Natural killer cell (primary cell): Measurements from ENCODE around the gene GLE1. TPM values are rescaled to one million over a fixed set of nuclear protein-coding genes. Genes with fewer than 3 reads are reported as not detected.
A peak's percentile ranks its signal among the peaks of the same experiment; 100 is the strongest.
"Not testable (repeated sequence)": the region's sequence is repeated elsewhere in the genome, so short reads cannot be mapped to it uniquely, and the experiment has no call there.

ENCODE experiments used
- ATAC-seq, 3 donors: fragments of 150-1000 bp in 2 of 3; fragments of 200-7000 bp in 1 of 3; cut with Tn5 transposase; 1 replicate in 1 of 3; 2 replicates in 2 of 3; pipeline ENCODE4 v1.10.0; 2021; ENCODE audit warnings: mild to moderate bottlenecking in 2 of 3, moderate library complexity in 2 of 3
- DNase-seq, 2 donors: peaks; one replicate each; pipeline versions ENCODE4 v3.0.0 to v3.0.0-alpha.2; 2013 to 2021; ENCODE audit warnings: mixed read lengths in 1 of 2
- H3K27ac ChIP-seq: one replicate; pipeline ENCODE4 v1.5.1; 2013; ENCODE audit warnings: mild to moderate bottlenecking, low read length
- H3K27me3 ChIP-seq: one replicate; pipeline ENCODE4 v1.6.1; 2013; ENCODE audit warnings: low read length; ENCODE audit not compliant: control insufficient read depth, insufficient read depth
- H3K36me3 ChIP-seq: one replicate; pipeline ENCODE4 v1.6.1; 2013; ENCODE audit warnings: low read length; ENCODE audit not compliant: control insufficient read depth, insufficient read depth
- H3K4me1 ChIP-seq: one replicate; pipeline ENCODE4 v1.6.1; 2013; ENCODE audit warnings: low read length; ENCODE audit not compliant: control insufficient read depth, insufficient read depth
- H3K4me3 ChIP-seq: one replicate; pipeline ENCODE4 v1.5.1; 2013; ENCODE audit warnings: low read length
- H3K9me3 ChIP-seq: one replicate; pipeline ENCODE4 v1.6.1; 2013; ENCODE audit warnings: low read length; ENCODE audit not compliant: control insufficient read depth, insufficient read depth
- H3K27ac Mint-ChIP-seq, 2 donors: one replicate each; pipeline ENCODE4 v1.8.0; 2022; ENCODE audit warnings: mild to moderate bottlenecking in 2 of 2, mixed read lengths in 2 of 2, moderate library complexity in 1 of 2
- H3K27me3 Mint-ChIP-seq, 2 donors: one replicate each; pipeline ENCODE4 v1.8.0; 2022; ENCODE audit warnings: low read depth in 2 of 2, mixed read lengths in 2 of 2
- H3K36me3 Mint-ChIP-seq: one replicate; pipeline ENCODE4 v1.8.0; 2022; ENCODE audit warnings: mixed read lengths
- H3K4me1 Mint-ChIP-seq, 2 donors: one replicate each; pipeline ENCODE4 v1.8.0; 2022; ENCODE audit warnings: mixed read lengths in 2 of 2
- H3K4me3 Mint-ChIP-seq: one replicate; pipeline ENCODE4 v1.8.0; 2022; ENCODE audit warnings: mild to moderate bottlenecking, moderate library complexity, mixed read lengths
- H3K9me3 Mint-ChIP-seq, 2 donors: one replicate each; pipeline ENCODE4 v1.8.0; 2022; ENCODE audit warnings: mixed read lengths in 2 of 2
- CTCF ChIP-seq: fragments of 200-600 bp; IDR thresholded peaks from one replicate; pipeline ENCODE4 v1.8.0; 2022; ENCODE audit warnings: antibody characterized with exemption
- WGBS: methylation state at CpG from one replicate; pipeline ENCODE4 v1.1.7; 2013; ENCODE audit warnings: missing lambda C conversion rate; ENCODE audit not compliant: insufficient coverage; 5-methylcytosine and 5-hydroxymethylcytosine counted together
- intact Hi-C: fragments of 100-400 bp; cut with micrococcal nuclease; formaldehyde crosslinking; loops from one replicate; pipeline ENCODE4 v1.14.2; 2022
- total RNA-seq, 4 donors: library from RNA; stranded (reverse); fragments of 120-200 nt in 1 of 4; gene quantifications; one replicate each; pipeline versions ENCODE4 v1.2.3 to v1.2.4, GENCODE V29; 2013 to 2022

The GLE1 gene
- total RNA-seq, 3 donors from 2014 or later (not counting 1 experiment from before 2014, with no cell fraction given), result 21.2 to 33.3 (median 23.3) TPM

GRCh38 chr9:128498911-128499310 is 5.6 kb upstream of the GLE1 start:
- no peak for TF ChIP-seq CTCF
- Mint-ChIP-seq H3K4me1 (peaks cover 0 to 6% of the 10 kb centered on the region in 2 donors), H3K4me3 (no peak overlapping the region), H3K36me3 (peaks cover 12% of the 10 kb centered on the region), H3K27me3 (no peaks in the 10 kb centered on the region), H3K9me3 (no peaks in the 10 kb centered on the region), H3K27ac (no peak overlapping the region)
- no peaks in the 10 kb centered on the region for H3K9me3 ChIP-seq
- intact Hi-C loops, result no loop called here
- ATAC-seq (no peak), DNase-seq (no peak)
- H3K4me3 ChIP-seq, result no peak overlapping the region
- H3K36me3 ChIP-seq, result peaks cover 52% of the 10 kb centered on the region
- 95% methylated on average over 8 of the region's 9 CpGs for WGBS
- peaks cover 3% of the 10 kb centered on the region for H3K4me1 ChIP-seq
- no peaks in the 10 kb centered on the region for H3K27me3 ChIP-seq
- H3K27ac ChIP-seq, result no peak overlapping the region

DNA sequence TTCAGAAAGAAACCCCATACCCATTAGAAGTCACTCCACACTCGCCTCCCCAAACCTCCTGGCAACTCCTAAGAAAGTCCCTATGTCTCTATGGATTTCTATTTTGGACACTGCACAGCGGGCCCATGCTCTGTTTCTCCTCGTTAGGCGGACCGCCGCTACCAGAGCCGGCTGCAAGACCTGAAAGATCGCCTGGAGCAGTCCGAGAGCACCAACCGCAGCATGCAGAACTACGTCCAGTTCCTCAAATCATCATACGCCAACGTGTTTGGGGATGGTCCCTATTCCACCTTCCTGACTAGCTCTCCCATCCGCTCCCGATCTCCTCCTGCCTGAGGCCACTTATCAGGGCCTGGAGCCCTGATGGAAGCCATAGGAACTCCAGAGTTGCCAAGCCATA is 4.6 kb upstream of the GLE1 start:
- intact Hi-C loops, result no loop called here
- Histone ChIP-seq H3K9me3 (no peaks in the 10 kb centered on the region), H3K4me1 (peaks cover 5% of the 10 kb centered on the region), H3K27me3 (no peaks in the 10 kb centered on the region), H3K27ac (no peak overlapping the region), H3K4me3 (no peak overlapping the region), H3K36me3 (peaks cover 42% of the 10 kb centered on the region)
- no peak overlapping the region for H3K27ac Mint-ChIP-seq
- ATAC-seq (no peak), DNase-seq (no peak)
- peaks cover 12% of the 10 kb centered on the region for H3K36me3 Mint-ChIP-seq
- no peak overlapping the region for H3K4me3 Mint-ChIP-seq
- H3K9me3 Mint-ChIP-seq, result no peaks in the 10 kb centered on the region
- no peaks in the 10 kb centered on the region for H3K27me3 Mint-ChIP-seq
- WGBS, result 98% methylated on average over 15 of the region's 15 CpGs
- TF ChIP-seq CTCF, result no peak
- peaks cover under 1 to 8% of the 10 kb centered on the region in 2 donors for H3K4me1 Mint-ChIP-seq

GRCh38 chr9:128503415-128503825 is 1.1 kb upstream of the GLE1 start:
- H3K27ac ChIP-seq, intact Hi-C loops, H3K27me3 Mint-ChIP-seq, H3K27me3 ChIP-seq, ATAC-seq, H3K4me3 ChIP-seq, DNase-seq, H3K9me3 ChIP-seq, H3K9me3 Mint-ChIP-seq: not testable (repeated sequence)
- H3K4me1 Mint-ChIP-seq, result peaks cover 17 to 28% of the 10 kb centered on the region in 2 donors
- WGBS, result 84% methylated on average over 14 of the region's 14 CpGs
- Histone ChIP-seq H3K36me3 (peaks cover 20% of the 10 kb centered on the region), H3K4me1 (peaks cover 16% of the 10 kb centered on the region)
- H3K36me3 Mint-ChIP-seq, result peaks cover 12% of the 10 kb centered on the region
- peak overlapping the region; percentile 98 for H3K4me3 Mint-ChIP-seq
- peak overlapping the region; percentile 66 to 95 for H3K27ac Mint-ChIP-seq

- no peak for TF ChIP-seq CTCF
- Mint-ChIP-seq H3K4me3 (peak overlapping the region; percentile 98), H3K36me3 (peaks cover 12% of the 10 kb centered on the region), H3K9me3 (no peaks in the 10 kb centered on the region), H3K4me1 (peaks cover 22 to 32% of the 10 kb centered on the region in 2 donors), H3K27me3 (no peaks in the 10 kb centered on the region), H3K27ac (peak overlapping the region; percentile 95)
- Histone ChIP-seq H3K4me1 (peaks cover 16% of the 10 kb centered on the region), H3K36me3 (peaks cover 18% of the 10 kb centered on the region), H3K27me3 (no peaks in the 10 kb centered on the region), H3K9me3 (no peaks in the 10 kb centered on the region), H3K27ac (no peak overlapping the region), H3K4me3 (peak overlapping the region; percentile 81)
- intact Hi-C loops, result loop anchor here (2.0 kb wide), 2 partner anchors 47 to 49 kb away; partner anchors contain the start of genes ODF2 and SPTAN1
- 41% methylated on average over 8 of the region's 11 CpGs for WGBS
- ATAC-seq (no peak), DNase-seq (peak in 1 of 2 donors; percentile 22)
Measured at GRCh38 chr9:128503870-128504269, 649 bp upstream of the GLE1 start.
